Muscle layer of duodenum (tissue), 2 donors: ENCODE measurements around the gene KCNG4.
A peak's percentile ranks its signal among the peaks of the same experiment; 100 is the strongest.

Source experiments
- H3K27ac ChIP-seq: one replicate; pipeline ENCODE4 v1.7.0; 2013; ENCODE audit warnings: mild to moderate bottlenecking, low read length
- H3K27me3 ChIP-seq: one replicate; pipeline ENCODE4 v1.7.0; 2013; ENCODE audit warnings: low read depth, mild to moderate bottlenecking, control low read depth, low read length
- H3K36me3 ChIP-seq, 2 donors: one replicate each; pipeline ENCODE4 v1.7.0; 2013; ENCODE audit warnings: low read length in 2 of 2, control low read depth in 1 of 2, mild to moderate bottlenecking in 1 of 2; ENCODE audit not compliant: insufficient read depth in 2 of 2, control insufficient read depth in 1 of 2
- H3K4me1 ChIP-seq, 2 donors: one replicate each; pipeline ENCODE4 v1.7.0; 2013; ENCODE audit warnings: low read length in 2 of 2, mild to moderate bottlenecking in 2 of 2, control low read depth in 1 of 2, moderate library complexity in 1 of 2; ENCODE audit not compliant: insufficient read depth in 2 of 2, control insufficient read depth in 1 of 2
- H3K4me3 ChIP-seq, 2 donors: one replicate each; pipeline ENCODE4 v1.7.0; 2013; ENCODE audit warnings: low read length in 2 of 2, low read depth in 1 of 2, mild to moderate bottlenecking in 1 of 2
- H3K9me3 ChIP-seq, 2 donors: one replicate each; pipeline ENCODE4 v1.7.0; 2013; ENCODE audit warnings: low read length in 2 of 2, control low read depth in 1 of 2, mild to moderate bottlenecking in 1 of 2; ENCODE audit not compliant: control insufficient read depth in 1 of 2
- donor health status: healthy.

KCNG4 gene

GRCh38 chr16:84182104-84182503, 57.7 kb downstream of the KCNG4 start:
- Histone ChIP-seq H3K27me3 (no peaks in the 10 kb centered on the region), H3K4me1 (peaks cover 6 to 34% of the 10 kb centered on the region in 2 donors), H3K4me3 (no peak overlapping the region), H3K9me3 (no peaks in the 10 kb centered on the region), H3K36me3 (peaks cover 24 to 59% of the 10 kb centered on the region in 2 donors), H3K27ac (no peak overlapping the region)

DNA sequence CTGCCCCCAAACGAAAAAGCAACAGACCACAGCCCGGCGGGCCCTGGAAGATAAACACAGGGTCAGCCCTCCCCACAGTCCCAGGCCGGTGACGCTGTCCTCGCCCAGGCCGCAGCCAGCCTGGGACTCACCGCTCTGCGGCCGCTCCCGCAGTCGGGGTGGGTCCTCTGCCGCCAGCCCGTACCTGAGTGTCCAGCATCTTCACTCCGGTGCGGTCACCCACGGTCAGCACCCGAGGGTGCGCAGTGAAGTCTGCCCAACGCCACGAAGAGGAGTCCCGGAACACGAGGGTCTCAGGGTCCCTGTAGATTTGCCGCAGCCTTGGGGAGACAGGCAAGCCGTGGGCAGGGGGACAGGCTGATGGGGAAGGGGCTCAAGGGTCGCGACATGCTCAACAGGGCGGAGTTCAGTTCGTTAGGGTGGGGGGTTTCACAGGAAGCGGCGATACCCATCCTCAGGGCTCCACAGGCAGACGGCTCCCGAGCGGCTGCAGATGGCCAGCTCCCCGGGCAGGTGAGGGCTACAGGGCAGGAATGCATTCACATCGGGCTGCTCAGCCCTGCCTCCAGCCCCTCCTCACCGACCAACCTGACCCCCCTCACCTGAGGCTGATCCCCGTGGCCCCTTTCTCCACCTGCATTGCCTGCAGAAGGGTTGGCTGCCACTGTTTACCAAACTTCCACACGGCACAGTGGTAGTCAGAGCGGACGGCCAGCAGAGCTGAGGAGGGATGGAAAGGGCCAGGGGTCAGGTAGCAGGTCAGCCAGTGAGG, 58.5 kb downstream of the KCNG4 start:
- no peak overlapping the region for H3K27ac ChIP-seq

GRCh38 chr16:84180519-84181140, 59.2 kb downstream of the KCNG4 start:
- no peaks in the 10 kb centered on the region for H3K27me3 ChIP-seq
- H3K9me3 ChIP-seq: no peaks in the 10 kb centered on the region
- peaks cover 24 to 59% of the 10 kb centered on the region in 2 donors for H3K36me3 ChIP-seq
- no peak overlapping the region for H3K27ac ChIP-seq
- H3K4me3 ChIP-seq: no peak overlapping the region
- peaks cover 13 to 37% of the 10 kb centered on the region in 2 donors for H3K4me1 ChIP-seq

More for the DNA sequence above, 58.5 kb downstream of the KCNG4 start:
- H3K4me1 ChIP-seq: peaks cover 13 to 40% of the 10 kb centered on the region in 2 donors
- no peaks in the 10 kb centered on the region for H3K27me3 ChIP-seq
- peaks cover 24 to 59% of the 10 kb centered on the region in 2 donors for H3K36me3 ChIP-seq
- H3K9me3 ChIP-seq: no peaks in the 10 kb centered on the region
- H3K4me3 ChIP-seq: no peak overlapping the region

GRCh38 chr16:84179612-84180320, 60.0 kb downstream of the KCNG4 start:
- H3K27ac ChIP-seq: no peak overlapping the region
- H3K4me1 ChIP-seq: peaks cover 13 to 29% of the 10 kb centered on the region in 2 donors
- no peaks in the 10 kb centered on the region for H3K27me3 ChIP-seq
- peaks cover 24 to 57% of the 10 kb centered on the region in 2 donors for H3K36me3 ChIP-seq
- no peak overlapping the region for H3K4me3 ChIP-seq
- no peaks in the 10 kb centered on the region for H3K9me3 ChIP-seq

GRCh38 chr16:84178892-84179611, 60.8 kb downstream of the KCNG4 start:
- H3K36me3 ChIP-seq: peaks cover 24 to 54% of the 10 kb centered on the region in 2 donors
- no peaks in the 10 kb centered on the region for H3K9me3 ChIP-seq
- H3K27me3 ChIP-seq: no peaks in the 10 kb centered on the region
- H3K27ac ChIP-seq: no peak overlapping the region
- no peak overlapping the region for H3K4me3 ChIP-seq
- peaks cover 13 to 28% of the 10 kb centered on the region in 2 donors for H3K4me1 ChIP-seq

GRCh38 chr16:84178146-84178765, 61.6 kb downstream of the KCNG4 start:
- no peak overlapping the region for H3K4me3 ChIP-seq
- peak overlapping the region; percentile 25 for H3K27ac ChIP-seq
- H3K27me3 ChIP-seq: no peaks in the 10 kb centered on the region
- peaks cover 13 to 28% of the 10 kb centered on the region in 2 donors for H3K4me1 ChIP-seq
- no peaks in the 10 kb centered on the region for H3K9me3 ChIP-seq
- peaks cover 24 to 47% of the 10 kb centered on the region in 2 donors for H3K36me3 ChIP-seq

- H3K9me3 ChIP-seq: no peaks in the 10 kb centered on the region
- no peak overlapping the region for H3K4me3 ChIP-seq
- no peaks in the 10 kb centered on the region for H3K27me3 ChIP-seq
- H3K27ac ChIP-seq: peak overlapping the region; percentile 25
- H3K4me1 ChIP-seq: peaks cover 13 to 28% of the 10 kb centered on the region in 2 donors
- H3K36me3 ChIP-seq: peaks cover 23 to 42% of the 10 kb centered on the region in 2 donors
Measured at GRCh38 chr16:84177741-84178073, 62.1 kb downstream of the KCNG4 start.

- Histone ChIP-seq H3K27ac (peak overlapping the region; percentile 8), H3K9me3 (no peaks in the 10 kb centered on the region), H3K36me3 (peaks cover 10 to 31% of the 10 kb centered on the region in 2 donors), H3K27me3 (no peaks in the 10 kb centered on the region), H3K4me1 (peaks cover 13 to 28% of the 10 kb centered on the region in 2 donors), H3K4me3 (no peak overlapping the region)
Measured at GRCh38 chr16:84176192-84177053, 63.4 kb downstream of the KCNG4 start.

DNA sequence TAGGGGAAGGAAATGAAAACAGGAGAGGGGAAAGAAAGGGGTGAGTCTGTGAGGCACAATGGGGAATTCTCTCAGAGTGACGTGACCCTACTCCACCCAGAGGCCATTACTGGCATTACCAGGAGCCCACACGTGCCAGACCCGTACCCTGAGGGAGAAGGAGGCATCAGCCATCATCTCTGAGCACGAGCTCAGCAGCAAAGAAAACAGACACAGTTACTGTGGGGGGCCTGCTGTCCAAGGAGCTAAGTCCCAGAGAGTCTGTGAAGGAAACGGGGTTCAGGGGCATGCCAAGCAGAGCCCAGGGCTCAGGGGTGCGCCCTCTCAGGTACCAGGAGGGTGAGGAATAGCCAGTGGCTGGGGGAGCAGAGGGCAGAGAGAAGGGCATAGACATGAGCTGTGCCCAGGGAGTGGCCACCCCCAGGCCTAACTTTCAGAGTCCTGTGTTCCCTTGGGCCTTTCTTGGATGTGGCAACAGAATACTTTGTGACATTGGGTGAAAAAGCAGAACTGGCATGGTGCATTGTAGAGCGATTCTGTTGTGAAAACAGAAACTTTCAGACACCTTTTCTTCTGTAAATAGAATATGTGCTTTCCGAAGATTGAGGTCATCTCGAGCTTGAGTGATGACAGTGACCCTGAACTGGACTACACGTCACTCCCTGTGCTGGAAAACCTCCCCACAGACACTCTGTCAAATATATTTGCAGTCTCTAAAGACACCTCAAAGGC, 64.3 kb downstream of the KCNG4 start:
- Histone ChIP-seq H3K4me1 (peaks cover 13 to 28% of the 10 kb centered on the region in 2 donors), H3K9me3 (no peaks in the 10 kb centered on the region), H3K27ac (no peak overlapping the region), H3K36me3 (peaks cover 4 to 22% of the 10 kb centered on the region in 2 donors), H3K4me3 (no peak overlapping the region), H3K27me3 (no peaks in the 10 kb centered on the region)
